SKM-1 treated with dmso at 0.1 percent for 144 hours (cell line): Measurements from ENCODE around the gene NECTIN2.

Experiments
- DNase-seq: peaks from one replicate; lab custom pipeline; 2025; ENCODE audit not compliant: unreplicated experiment; lab: John Stamatoyannopoulos, UW

NECTIN2 gene

DNA sequence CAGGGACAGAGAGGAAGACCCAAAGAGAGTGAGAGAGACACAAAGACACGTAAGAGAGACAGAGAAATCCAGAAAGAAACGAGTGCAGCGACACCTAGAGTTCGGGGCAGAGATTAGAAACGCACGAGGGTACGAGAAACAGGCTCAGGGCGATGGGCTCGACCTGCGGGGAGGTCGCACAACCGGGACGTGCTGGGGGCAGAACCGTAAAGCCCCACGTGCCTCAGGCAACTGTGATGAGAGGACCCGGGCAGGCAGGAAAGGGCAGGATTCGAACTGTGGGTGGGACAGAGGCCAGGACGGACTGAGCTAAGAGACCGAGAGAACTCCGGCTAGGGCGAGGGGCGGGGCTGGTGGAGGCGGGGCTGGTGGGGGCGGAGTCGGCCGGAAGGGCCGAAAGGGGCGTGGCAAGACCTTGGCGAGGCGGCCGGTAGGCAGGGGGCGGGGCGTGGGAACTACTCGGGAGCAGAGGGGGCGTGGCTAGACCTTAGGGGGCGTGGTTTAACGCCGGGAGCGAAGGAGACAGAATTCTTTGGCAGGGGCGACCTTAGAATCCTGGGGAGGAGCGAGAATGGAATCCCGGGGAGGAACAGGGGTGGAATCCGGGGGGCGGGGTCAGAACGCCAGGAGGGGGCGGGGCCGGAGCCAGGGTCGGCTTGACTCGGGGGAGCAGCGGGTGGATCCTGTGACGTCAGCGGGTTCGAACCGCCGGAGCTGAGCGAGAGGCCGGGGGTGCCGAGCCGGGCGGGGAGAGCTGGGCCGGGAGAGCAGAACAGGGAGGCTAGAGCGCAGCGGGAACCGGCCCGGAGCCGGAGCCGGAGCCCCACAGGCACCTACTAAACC is at the start of gene NECTIN2:
TSS of gene NECTIN2 (plus strand) at position 686 of the 843 bp plus-strand sequence. CDS start 229 bp downstream, outside the sequence.
- peak; percentile 77 for DNase-seq

DNA sequence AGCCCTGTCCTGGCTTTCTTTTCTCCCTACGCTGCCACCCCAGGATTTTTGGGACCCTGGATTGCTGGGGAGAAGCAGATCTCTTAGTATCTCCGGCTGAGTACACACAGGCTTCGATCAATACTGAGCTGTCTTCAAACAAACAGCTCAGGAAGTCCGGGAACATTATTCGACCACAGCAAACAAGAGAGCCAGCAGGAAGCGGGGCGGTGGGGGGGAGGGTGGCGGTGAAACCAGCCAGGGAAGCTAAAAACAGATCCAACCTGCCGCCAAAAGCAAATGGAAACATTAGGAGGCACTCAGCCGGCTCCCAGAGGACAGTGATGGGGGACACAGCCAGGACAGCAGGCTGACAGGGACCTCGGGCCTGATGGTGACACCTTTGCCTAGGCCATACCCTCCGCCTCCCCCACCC is 49.4 kb upstream of the NECTIN2 start:
- DNase-seq: no peak

DNA sequence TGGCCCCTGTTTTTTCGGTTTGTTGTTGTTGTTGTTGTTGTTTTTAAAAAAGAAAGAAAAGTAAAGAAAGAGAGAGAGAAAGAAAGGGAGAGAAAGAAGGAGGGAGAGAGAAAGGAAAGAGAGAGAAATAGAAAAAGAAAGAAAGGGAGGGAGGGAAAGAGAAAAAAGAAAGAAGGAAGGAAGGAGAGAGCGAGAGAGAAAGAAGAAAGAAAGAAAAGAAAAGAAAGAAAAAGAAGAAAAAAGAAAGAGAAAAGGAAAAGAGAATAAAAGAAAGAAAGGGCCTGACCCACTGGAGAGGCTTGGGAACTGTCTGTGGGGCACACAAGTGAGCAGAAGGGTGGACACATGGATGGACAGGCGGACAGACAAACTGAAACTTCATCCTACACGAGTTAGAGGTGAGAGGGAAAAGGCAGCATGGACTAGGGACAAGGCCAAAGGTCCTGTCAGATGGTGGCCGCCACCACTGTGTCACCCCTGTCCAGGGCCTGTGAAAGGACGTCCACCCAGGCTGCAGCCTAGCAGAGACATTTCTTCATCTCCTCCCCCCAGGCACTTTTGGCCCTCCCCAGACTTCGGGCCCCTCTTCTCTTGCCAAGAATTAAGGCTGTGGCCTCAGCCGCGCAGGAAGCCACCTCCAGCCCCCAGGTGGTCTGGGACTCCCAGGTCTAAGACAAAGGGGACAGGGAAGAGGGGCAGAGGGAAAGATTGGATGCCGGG is 46.3 kb upstream of the NECTIN2 start:
- no peak for DNase-seq

DNA sequence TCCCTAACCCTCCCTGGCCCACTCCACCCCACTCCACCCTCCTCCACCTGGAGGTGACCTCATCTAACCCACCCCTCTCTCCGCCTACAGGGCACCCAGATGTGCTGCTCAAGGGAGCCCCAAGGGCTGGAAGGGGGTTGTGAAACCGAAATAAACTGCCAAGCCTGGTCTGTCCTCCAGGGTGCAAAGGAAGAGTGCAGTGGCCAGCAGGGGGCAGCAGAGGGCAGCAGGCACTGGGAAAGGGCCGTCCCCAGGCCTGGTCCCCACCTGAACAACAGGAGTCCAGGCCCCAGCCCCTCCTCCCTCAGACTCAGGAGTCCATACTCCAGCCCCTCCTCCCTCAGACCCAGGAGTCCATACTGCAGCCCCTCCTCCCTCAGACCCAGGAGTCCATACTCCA is 45.6 kb upstream of the NECTIN2 start:
- DNase-seq: peak; percentile 54

DNA sequence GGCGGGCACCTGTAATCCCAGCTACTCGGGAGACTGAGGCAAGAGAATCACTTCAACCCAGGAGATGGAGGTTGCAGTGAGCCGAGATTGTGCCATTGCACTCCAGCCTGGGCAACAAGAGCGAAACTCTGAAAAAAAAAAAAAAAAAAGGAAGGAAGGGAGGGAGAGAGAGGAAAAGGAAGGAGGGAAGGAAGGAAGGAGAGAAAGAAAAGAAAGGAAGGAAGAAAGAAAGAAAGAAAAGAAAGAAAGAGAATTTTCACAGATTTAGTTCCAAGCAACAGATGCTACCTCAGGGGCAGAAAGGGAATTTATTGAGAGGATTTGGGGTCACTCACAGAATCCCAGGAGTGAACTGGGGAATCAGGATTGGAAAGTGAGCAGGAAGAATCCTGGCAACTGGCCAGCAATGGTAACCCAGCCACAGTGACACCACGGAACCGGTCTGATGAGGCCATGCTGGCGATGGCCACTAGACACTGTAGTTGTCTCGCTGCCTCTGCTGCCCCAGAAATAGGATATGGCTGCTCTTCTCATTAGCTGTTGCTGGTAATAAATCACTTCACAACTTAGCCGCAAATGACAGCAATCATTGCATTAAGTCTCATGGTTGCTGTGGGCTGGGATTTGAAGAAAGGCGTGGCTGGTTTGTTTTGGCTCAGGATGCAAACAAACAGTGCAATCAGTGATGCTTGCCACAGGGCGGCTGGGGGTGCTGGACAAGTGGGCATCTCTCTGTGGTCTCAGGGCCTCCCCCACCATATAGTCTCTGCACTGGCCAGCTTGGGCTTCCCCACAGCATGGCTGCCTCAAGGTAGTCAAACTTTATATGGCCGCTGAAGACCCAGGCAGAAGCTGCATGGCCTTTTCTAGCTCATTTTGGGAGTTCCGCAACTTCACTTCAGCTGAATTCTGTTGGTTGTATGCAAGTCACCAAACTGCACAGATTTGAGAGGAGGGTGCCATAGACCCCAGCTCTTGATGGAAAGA is 42.4 kb upstream of the NECTIN2 start:
- DNase-seq: no peak

DNA sequence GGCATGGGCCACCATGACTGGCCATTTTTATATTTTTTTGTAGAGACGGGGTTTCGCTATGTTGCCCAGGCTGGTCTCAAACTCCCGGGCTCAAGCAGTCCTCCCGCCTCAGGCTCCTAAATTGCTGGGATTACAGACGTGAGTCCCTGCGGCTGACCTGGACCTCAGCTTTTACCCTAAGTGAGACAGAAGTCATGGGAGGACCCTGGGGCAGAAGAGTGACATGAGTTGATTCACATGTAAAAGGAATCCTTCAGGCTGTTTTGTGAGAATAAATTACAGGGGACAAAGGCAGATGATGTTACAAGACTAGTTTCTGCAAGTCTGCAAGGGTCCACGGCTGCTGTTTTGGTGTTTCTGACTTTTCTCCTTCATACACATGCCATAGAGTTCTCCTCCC is 39.8 kb upstream of the NECTIN2 start:
- DNase-seq: no peak

DNA sequence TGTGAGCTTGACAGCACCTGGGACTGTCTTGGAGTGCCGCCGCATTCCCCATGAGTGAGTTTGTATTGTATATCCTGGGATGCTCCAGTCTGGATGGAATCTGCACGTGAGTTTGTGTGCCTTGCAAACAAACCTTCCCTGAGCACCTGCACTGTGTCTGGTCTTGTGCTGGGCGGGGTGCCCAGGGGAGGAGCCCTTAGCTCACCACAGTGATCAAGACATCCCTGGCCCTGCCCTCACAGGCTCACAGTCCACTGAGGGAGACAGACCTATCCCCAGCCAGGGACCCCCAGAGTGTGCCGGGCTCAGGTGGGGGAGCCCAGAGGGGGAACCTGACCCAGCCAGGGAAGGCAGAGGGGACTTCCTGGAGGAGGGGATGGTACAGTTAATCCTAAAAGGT is 38.9 kb upstream of the NECTIN2 start:
- DNase-seq: no peak

DNA sequence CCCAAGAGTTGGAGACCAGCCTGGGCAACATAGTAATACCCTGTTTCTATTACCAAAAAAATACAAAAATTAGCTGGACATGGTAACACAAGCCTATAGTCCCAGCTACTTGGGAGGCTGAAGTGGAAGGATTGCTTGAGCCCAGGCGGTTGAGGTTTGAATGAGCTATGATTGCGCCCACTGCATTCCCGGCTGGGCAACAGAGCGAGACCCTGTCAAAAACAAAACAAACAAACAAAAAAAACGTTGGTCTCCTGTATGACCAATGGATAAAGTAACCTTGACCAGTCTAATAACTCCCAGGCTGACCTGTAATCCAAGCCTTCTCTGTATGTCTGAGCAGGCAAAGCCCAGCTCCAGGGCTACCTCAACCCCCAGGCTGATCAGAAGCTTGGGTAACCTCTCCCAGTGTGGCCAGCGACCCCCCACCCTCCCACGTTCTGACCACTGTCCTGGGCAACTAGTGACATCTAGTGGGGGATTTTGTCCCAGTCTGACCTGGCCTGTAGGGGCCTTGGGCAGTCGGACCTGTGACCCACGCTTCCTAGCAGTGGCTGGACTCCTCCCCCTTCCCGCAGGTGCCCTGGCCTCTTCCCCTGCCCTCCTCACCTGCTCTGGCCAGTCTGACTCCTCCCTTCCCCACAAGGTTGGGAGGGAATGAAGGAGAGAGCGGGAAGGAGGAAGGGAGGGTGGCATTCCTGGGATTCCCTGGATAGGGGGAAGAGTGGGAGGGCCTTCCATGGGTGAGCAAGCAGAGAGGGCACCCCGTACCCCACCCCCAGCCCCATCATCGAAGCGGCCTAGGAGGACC is 38.2 kb upstream of the NECTIN2 start:
- no peak for DNase-seq

DNA sequence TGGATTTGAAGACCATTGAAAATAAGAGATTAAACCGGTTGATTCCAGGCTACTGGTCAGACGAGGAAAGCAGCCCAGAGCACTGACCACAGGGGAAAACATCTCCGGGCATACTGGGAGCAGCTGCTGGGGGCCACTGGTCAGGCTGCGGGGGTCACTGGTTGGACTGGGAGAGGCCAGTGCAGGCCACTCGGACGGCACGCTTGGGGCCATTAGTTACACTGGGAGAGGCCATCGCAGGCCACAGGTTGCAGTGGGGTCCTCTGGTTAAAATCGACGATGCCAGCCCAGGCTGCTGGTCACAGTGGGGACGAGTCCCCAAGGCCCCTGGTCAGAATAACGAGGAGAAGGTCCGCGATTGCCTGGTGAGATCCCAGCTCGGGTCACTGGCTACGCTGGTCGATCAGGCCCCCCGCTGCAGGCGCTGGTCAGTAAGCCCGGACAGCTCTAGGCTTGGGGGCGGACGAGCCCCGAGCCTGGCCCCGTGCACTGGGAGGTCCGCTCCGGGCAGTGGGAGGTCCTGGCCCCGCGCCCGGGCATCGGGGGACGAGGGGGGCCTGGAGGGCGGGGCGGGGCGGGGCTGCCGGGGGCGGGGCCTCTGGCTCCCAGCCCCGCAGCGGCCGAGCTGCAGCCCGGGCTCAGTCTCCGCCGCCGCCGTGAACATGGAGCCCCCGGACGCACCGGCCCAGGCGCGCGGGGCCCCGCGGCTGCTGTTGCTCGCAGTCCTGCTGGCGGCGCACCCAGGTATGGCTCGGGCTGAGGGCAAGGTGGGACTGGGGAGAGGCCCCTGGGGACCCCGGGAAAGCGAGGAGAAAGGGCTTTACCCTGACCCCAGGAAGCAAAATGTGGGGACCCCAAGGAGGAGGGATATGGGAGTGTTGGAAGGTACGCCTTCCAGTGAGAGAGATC is 37.4 kb upstream of the NECTIN2 start, which contains the start of gene BCAM:
TSS of gene BCAM (plus strand) at position 641 of the 909 bp plus-strand sequence. CDS start at position 663, 22 bp downstream.
- DNase-seq: no peak

DNA sequence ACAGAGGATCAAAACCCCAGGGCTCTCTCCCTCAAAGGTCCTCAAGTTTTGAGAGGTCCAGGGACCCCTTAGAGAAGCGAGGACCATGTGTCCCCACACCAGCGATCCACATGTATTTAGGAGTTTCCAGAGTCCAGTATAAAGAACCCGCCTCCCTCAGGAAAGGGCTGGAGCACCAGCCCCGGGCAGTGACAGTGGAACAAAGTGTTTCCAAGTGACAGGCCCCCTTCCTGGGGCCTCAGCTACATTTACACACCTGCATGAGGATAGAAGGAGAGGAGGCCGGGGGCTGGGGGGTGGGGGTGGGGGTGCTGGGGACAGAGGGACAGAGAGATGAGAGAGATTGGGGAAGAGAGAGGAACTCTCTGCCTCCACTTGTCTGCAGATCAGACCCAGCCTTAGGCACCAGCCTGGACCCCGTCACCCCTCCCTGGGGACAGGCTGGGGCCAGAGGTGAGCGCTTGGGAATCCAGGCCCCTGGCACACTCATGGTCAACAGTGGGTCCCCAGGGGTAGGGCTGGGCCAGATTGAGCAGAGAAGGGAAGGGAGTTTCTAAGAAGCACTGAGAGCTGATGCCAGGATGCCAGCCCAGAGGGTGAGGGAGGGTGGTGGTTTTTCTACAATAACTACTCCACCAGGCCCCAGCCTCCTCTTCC is 36.4 kb upstream of the NECTIN2 start:
- DNase-seq: no peak

DNA sequence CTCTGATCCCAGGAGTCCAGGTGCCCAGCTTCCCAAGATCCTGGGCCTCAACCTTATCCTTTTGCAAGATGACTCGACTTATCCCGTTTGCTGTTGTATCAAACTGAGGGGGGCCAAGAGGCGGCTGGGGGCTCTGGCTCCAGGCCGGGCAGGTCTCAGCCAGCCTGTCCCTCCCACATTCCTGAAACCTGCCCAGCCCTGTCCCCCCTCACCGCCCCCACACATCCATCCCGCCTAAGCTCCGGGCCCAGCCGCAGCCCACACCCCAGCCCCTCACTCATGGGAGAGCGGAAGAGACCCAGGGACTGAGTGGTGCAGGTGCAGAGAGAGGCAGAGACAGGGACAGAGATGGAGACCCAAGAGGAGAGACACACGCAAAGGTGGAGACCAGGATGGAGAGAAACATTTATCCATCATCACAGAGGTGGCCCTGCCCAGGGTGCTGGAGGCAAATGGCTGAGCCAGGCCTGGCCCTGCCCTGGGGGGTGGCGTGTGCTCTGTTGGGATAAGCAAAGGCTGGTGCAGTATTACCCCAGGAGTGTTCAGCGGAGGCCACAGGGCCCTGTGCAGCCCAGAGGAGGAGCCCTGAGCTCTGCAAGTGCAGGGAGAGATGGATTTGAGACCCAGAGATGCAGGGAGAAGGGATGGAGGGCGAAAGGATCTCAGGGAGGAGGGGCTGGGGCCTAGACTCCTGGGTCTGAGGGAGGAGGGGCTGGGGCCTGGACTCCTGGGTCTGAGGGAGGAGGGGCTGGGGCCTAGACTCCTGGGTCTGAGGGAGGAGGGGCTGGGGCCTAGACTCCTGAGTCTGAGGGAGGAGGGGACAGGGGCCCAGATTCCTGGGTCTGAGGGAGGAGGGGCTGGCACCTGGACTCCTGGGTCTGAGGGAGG is 35.6 kb upstream of the NECTIN2 start:
- no peak for DNase-seq

DNA sequence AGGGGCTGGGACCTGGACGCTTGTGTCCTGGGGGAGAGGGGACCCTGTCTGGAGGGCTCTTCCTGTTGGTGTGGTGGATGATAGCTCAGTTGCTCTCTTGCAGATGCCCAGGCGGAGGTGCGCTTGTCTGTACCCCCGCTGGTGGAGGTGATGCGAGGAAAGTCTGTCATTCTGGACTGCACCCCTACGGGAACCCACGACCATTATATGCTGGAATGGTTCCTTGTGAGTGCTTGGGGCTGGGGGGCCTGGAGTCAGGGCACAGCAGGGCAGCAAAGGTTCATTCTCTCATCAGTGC is 35.0 kb upstream of the NECTIN2 start:
- no peak for DNase-seq

DNA sequence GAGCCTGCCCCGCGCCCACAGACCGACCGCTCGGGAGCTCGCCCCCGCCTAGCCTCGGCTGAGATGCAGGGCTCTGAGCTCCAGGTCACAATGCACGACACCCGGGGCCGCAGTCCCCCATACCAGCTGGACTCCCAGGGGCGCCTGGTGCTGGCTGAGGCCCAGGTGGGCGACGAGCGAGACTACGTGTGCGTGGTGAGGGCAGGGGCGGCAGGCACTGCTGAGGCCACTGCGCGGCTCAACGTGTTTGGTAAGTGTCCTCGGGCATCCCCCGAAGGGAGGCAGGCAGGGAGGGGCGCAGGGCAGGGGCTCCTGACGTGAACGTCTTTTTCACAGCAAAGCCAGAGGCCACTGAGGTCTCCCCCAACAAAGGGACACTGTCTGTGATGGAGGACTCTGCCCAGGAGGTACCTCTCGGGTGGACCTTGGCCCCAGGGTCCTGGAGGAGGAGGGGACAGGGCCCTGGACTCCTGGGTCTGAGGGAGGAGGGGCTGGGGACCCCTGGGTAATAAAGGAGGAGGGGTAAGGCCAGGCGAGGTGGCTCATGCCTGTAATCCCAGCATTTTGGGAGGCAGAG is 33.9 kb upstream of the NECTIN2 start:
- DNase-seq: no peak

DNA sequence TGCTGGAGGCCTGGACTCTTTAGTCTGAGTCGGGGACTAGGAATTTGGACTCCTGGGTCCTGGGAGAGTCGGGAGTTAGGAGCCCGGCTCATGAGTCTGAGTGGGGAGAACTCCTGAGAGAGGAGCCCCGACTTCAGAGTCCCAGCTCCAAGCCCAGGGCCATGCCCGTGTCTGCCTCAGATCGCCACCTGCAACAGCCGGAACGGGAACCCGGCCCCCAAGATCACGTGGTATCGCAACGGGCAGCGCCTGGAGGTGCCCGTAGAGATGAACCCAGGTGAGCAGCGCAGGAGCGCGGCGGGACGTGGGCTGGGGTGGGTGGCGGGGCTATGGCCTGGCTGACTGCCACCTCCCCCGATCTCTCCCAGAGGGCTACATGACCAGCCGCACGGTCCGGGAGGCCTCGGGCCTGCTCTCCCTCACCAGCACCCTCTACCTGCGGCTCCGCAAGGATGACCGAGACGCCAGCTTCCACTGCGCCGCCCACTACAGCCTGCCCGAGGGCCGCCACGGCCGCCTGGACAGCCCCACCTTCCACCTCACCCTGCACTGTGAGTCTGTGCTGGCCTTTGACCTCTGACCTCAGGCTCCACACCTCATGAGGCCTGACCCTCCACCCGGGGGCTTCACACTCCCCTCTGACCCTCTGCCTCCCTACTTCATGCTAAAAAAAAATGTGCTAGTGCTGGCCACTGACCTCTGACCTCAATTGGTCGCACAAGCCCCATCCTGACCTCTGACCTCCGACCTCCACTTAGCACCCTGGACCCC is 32.8 kb upstream of the NECTIN2 start:
- DNase-seq: no peak

DNA sequence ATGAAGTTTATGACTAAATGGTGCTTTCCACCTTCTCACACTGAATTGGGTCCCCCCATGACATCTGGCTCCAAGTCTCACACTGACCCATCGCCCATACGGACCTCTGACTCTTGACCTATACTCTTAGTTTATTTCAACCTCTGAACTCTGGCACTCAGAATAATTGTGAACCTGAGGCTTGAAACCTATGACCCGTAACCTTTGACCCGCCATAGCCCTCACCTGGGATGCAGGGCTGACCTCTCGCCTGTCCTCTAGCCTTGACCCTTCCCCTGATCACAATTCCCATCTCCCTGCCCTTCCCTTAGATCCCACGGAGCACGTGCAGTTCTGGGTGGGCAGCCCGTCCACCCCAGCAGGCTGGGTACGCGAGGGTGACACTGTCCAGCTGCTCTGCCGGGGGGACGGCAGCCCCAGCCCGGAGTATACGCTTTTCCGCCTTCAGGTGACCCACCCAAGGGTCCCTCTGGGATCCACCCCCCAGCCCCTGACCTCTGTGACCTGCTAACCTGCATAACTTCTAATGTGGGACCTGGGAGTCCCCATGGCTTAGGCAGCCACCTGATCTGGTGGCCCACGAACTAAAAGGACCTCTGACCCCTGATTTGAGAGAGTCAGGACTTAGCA is 32.1 kb upstream of the NECTIN2 start:
- DNase-seq: no peak

DNA sequence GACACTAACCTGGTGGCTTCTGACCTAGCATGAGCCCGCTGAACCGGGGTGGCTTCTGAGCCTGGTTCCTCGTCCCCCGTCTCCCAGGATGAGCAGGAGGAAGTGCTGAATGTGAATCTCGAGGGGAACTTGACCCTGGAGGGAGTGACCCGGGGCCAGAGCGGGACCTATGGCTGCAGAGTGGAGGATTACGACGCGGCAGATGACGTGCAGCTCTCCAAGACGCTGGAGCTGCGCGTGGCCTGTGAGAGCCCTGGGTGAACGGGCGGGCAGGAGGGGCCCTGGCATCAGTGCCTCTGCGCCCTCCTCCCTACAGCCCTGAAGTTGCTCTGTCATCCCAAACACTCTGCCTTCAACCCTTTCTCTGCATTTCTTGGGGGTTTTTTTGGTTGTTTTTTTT is 31.6 kb upstream of the NECTIN2 start:
- no peak for DNase-seq
